Activated T-cell treated with anti-CD3 and anti-CD28 coated beads, Interleukin-2, amount 50 U/mL, for 24 hours (primary cell): ENCODE measurements around the gene IL18BP.

Source experiments
- DNase-seq: peaks from one replicate; pipeline ENCODE4 v3.0.0-alpha.2; 2020
- H3K27ac Mint-ChIP-seq: 2 replicates; pipeline ENCODE4 v1.8.0; 2020; ENCODE audit warnings: mild to moderate bottlenecking, mixed read lengths
- H3K27me3 Mint-ChIP-seq: 2 replicates; pipeline ENCODE4 v1.8.0; 2020; ENCODE audit warnings: mixed read lengths
- H3K36me3 Mint-ChIP-seq: 2 replicates; pipeline ENCODE4 v1.8.0; 2020; ENCODE audit warnings: low read depth, mixed read lengths
- H3K4me1 Mint-ChIP-seq: 2 replicates; pipeline ENCODE4 v1.8.0; 2020; ENCODE audit warnings: low read depth, mixed read lengths
- H3K4me3 Mint-ChIP-seq: 2 replicates; pipeline ENCODE4 v1.8.0; 2020; ENCODE audit warnings: mild to moderate bottlenecking, moderate library complexity, mixed read lengths
- H3K9me3 Mint-ChIP-seq: 2 replicates; pipeline ENCODE4 v1.8.0; 2020; ENCODE audit warnings: mixed read lengths

The IL18BP gene

DNA sequence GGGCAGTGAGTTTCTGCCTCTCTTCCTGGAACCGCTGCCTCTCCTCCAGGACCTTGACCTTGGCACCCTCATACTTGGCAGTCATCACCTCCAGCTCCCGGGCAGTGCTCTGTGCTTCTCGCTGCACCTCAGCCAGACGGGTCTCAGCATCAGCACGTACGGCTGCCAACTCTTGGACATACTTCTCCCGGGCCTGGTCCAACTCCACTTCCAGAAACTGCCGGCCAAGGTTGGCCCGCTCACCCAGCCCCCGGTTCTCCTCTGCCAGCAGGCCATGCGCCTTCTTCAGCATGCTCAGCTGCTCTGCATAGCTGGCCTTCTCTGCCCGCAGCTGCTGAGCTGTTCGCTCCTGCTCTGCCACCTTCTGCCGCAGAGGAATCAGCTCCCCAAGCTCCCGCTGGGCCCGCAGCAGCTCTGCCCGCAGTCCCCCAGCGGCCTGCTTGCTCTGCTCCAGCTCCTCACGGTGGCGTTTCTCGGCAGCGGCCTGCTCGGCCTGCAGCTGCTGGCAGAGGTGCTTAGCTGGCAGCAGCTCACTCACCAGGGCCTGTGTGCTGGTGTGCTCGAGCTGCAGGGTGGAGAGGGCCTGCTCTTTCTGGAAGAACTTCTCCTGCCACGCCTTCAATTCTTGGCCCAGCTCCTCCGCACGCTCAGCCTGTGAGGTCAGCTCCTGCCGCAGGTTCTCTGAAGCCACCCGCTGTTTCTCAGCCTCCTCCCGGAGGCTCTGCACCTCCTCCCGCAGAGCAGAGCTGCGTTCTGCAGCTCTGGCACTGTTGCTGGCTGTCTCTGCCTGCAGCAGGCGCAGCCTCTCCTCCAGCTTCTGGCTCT, 14.4 kb downstream of the IL18BP start:
- Mint-ChIP-seq H3K4me1 (no peaks in the 10 kb centered on the region), H3K27ac (peak overlapping the region; percentile 30), H3K9me3 (no peaks in the 10 kb centered on the region), H3K27me3 (no peaks in the 10 kb centered on the region), H3K4me3 (no peak overlapping the region), H3K36me3 (peaks cover 99% of the 10 kb centered on the region)
- peak; percentile 26 for DNase-seq

GRCh38 chr11:72013765-72014711, 15.3 kb downstream of the IL18BP start:
- H3K36me3 Mint-ChIP-seq: peaks cover 100% of the 10 kb centered on the region
- H3K27ac Mint-ChIP-seq: peak overlapping the region; percentile 80
- H3K4me1 Mint-ChIP-seq: no peaks in the 10 kb centered on the region
- H3K9me3 Mint-ChIP-seq: no peaks in the 10 kb centered on the region
- peak; percentile 22 for DNase-seq
- no peaks in the 10 kb centered on the region for H3K27me3 Mint-ChIP-seq
- no peak overlapping the region for H3K4me3 Mint-ChIP-seq

GRCh38 chr11:72014761-72015320, 16.1 kb downstream of the IL18BP start:
- H3K4me3 Mint-ChIP-seq: no peak overlapping the region
- H3K9me3 Mint-ChIP-seq: no peaks in the 10 kb centered on the region
- no peaks in the 10 kb centered on the region for H3K27me3 Mint-ChIP-seq
- DNase-seq: no peak
- no peaks in the 10 kb centered on the region for H3K4me1 Mint-ChIP-seq
- H3K27ac Mint-ChIP-seq: peak overlapping the region; percentile 80
- H3K36me3 Mint-ChIP-seq: peaks cover 100% of the 10 kb centered on the region

- H3K9me3 Mint-ChIP-seq: no peaks in the 10 kb centered on the region
- no peaks in the 10 kb centered on the region for H3K4me1 Mint-ChIP-seq
- peak; percentile 28 for DNase-seq
- H3K27me3 Mint-ChIP-seq: no peaks in the 10 kb centered on the region
- no peak overlapping the region for H3K4me3 Mint-ChIP-seq
- H3K27ac Mint-ChIP-seq: peak overlapping the region; percentile 80
- H3K36me3 Mint-ChIP-seq: peaks cover 100% of the 10 kb centered on the region
These were observed 16.9 kb downstream of the IL18BP start for GRCh38 chr11:72015511-72016061.

GRCh38 chr11:72018171-72018570, 19.5 kb downstream of the IL18BP start:
- DNase-seq: no peak
- H3K27me3 Mint-ChIP-seq: no peaks in the 10 kb centered on the region
- H3K9me3 Mint-ChIP-seq: no peaks in the 10 kb centered on the region
- no peaks in the 10 kb centered on the region for H3K4me1 Mint-ChIP-seq
- peak overlapping the region; percentile 52 for H3K27ac Mint-ChIP-seq
- H3K4me3 Mint-ChIP-seq: no peak overlapping the region
- peaks cover 99% of the 10 kb centered on the region for H3K36me3 Mint-ChIP-seq

GRCh38 chr11:72023335-72023734, 24.6 kb downstream of the IL18BP start:
- H3K4me3 Mint-ChIP-seq: no peak overlapping the region
- DNase-seq: no peak
- peaks cover 94% of the 10 kb centered on the region for H3K36me3 Mint-ChIP-seq
- H3K4me1 Mint-ChIP-seq: peaks cover 28% of the 10 kb centered on the region
- peak overlapping the region; percentile 73 for H3K27ac Mint-ChIP-seq
- H3K9me3 Mint-ChIP-seq: no peaks in the 10 kb centered on the region
- no peaks in the 10 kb centered on the region for H3K27me3 Mint-ChIP-seq

DNA sequence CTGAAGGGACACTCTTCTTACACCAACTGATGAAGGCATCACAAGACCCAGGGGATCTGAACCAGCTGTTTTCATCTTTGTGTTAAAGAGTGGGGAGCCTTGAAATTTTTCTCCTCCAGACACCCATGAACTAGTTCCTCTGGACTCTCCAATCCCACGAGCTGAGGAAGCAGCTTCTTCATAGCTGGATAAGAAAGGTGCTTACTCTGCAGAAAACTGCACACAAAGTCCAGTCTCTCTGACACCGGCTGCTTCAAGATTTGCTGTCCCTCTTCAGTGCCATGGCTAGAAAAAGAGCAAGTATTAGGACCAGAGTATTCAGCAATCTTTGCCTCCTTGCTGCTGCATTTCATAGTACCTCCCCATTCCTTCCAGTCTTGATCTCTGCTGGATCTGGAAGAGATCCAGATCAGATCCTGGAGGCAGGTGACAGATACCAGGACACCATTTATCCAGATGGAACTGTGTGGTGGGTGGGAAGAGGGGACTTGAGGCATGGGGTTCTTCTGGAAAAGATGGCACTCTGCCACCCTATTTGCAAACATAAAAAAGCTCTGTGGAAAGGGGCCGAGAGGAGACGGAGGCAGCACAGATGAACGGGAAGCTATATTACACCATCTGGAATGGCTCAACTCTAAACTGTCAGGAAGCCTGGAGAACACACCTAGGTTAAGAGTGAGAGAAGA, 25.5 kb downstream of the IL18BP start:
- Mint-ChIP-seq H3K27ac (peak overlapping the region; percentile 73), H3K4me3 (no peak overlapping the region), H3K36me3 (peaks cover 94% of the 10 kb centered on the region), H3K4me1 (peaks cover 37% of the 10 kb centered on the region), H3K27me3 (no peaks in the 10 kb centered on the region), H3K9me3 (no peaks in the 10 kb centered on the region)
- no peak for DNase-seq

DNA sequence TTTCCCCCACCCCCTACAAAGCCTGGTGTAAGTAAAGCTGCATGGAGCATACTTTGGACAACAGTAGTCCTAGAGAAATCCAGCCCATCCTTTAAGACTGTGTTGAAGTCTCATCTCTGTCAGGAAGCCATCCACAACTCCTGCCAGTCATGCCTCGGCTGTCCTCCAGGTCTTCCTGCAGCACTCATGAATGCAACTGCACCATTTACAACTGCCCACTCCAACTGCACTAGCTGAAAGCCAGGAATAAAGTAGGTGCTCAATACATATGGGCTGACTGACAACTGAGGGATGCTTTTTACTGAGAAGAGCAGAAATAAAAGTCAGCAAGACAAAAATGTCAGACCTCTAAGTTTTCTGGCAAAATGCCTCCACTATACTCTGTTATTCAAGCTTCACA, 27.4 kb downstream of the IL18BP start:
- Mint-ChIP-seq H3K4me3 (no peak overlapping the region), H3K9me3 (no peaks in the 10 kb centered on the region), H3K27ac (peak overlapping the region; percentile 75), H3K27me3 (no peaks in the 10 kb centered on the region), H3K36me3 (peaks cover 91% of the 10 kb centered on the region), H3K4me1 (peaks cover 51% of the 10 kb centered on the region)
- no peak for DNase-seq

GRCh38 chr11:72030472-72031045, 31.9 kb downstream of the IL18BP start:
- peak overlapping the region; percentile 82 for H3K27ac Mint-ChIP-seq
- no peak overlapping the region for H3K4me3 Mint-ChIP-seq
- H3K36me3 Mint-ChIP-seq: peaks cover 77% of the 10 kb centered on the region
- H3K4me1 Mint-ChIP-seq: peaks cover 57% of the 10 kb centered on the region
- no peaks in the 10 kb centered on the region for H3K27me3 Mint-ChIP-seq
- H3K9me3 Mint-ChIP-seq: no peaks in the 10 kb centered on the region
- DNase-seq: no peak

GRCh38 chr11:72036687-72037086, 38.0 kb downstream of the IL18BP start:
- no peak for DNase-seq
- Mint-ChIP-seq H3K27me3 (no peaks in the 10 kb centered on the region), H3K4me3 (no peak overlapping the region), H3K27ac (peak overlapping the region; percentile 83), H3K9me3 (no peaks in the 10 kb centered on the region), H3K36me3 (peaks cover 45% of the 10 kb centered on the region), H3K4me1 (peaks cover 33% of the 10 kb centered on the region)

- no peak overlapping the region for H3K27ac Mint-ChIP-seq
These were observed 39.0 kb downstream of the IL18BP start for GRCh38 chr11:72037554-72038311.

DNA sequence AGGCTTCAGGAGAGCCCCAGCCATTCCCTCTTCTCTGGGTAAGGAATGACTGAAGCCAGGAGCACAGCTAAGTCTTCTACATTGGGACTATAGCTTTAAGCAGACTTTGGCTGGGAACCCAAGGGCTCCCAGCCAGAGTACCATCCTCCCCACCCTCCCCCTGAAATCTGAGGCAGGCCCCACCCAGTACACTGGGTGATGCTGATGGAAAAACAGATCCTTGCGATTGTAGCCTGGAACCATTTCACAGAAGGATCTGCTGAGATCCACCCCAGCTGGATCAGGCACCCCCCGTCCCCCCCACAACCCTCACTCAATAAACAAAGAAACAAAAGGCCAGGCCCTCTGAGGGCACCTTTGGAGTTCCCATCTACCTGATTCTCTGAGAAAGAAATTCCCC, 39.8 kb downstream of the IL18BP start:
- H3K27me3 Mint-ChIP-seq: no peaks in the 10 kb centered on the region
- H3K4me1 Mint-ChIP-seq: peaks cover 42% of the 10 kb centered on the region
- H3K9me3 Mint-ChIP-seq: no peaks in the 10 kb centered on the region
- no peak for DNase-seq
- no peak overlapping the region for H3K4me3 Mint-ChIP-seq
- peaks cover 41% of the 10 kb centered on the region for H3K36me3 Mint-ChIP-seq
- no peak overlapping the region for H3K27ac Mint-ChIP-seq

More at GRCh38 chr11:72037554-72038311, 39.0 kb downstream of the IL18BP start:
- Mint-ChIP-seq H3K4me1 (peaks cover 41% of the 10 kb centered on the region), H3K4me3 (no peak overlapping the region), H3K27me3 (no peaks in the 10 kb centered on the region), H3K9me3 (no peaks in the 10 kb centered on the region), H3K36me3 (peaks cover 43% of the 10 kb centered on the region)
- DNase-seq: no peak
